ENCODE results near the gene FKBP4. TPM values are rescaled to one million over a fixed set of nuclear protein-coding genes. Genes with fewer than 3 reads are reported as not detected.

The FKBP4 gene
- total and polyA plus RNA-seq, 4 donors = 21.3 to 38.7 (median 31.6) TPM

- H3K9me3 ChIP-seq (ENCODE audit: control insufficient read depth in 4 of 4, low read length in 3 of 4) = no peaks in the 10 kb centered on the region
- TF ChIP-seq, protein P1, sequence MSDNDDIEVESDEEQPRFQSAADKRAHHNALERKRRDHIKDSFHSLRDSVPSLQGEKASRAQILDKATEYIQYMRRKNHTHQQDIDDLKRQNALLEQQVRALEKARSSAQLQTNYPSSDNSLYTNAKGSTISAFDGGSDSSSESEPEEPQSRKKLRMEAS (IDR thresholded peaks at IDR 0.05) = no peak
- TF ChIP-seq EGR1 (IDR thresholded peaks at IDR 0.05; ENCODE audit: low read depth in 2 of 2) (no peak), HNF4G (IDR thresholded peaks at IDR 0.05) (no peak), HNF4A (conservative IDR thresholded peaks at IDR 0.05) (no peak), FOXA1 (IDR thresholded peaks at IDR 0.05) (no peak), YY1 (IDR thresholded peaks at IDR 0.05) (no peak), TAF1 (conservative IDR thresholded peaks at IDR 0.05) (no peak), NR2F2 (IDR thresholded peaks at IDR 0.05) (no peak), GABPA (IDR thresholded peaks at IDR 0.05 in 1 of 2, conservative IDR thresholded peaks at IDR 0.05 in 1 of 2) (no peak), RXRA (IDR thresholded peaks at IDR 0.05) (no peak), JUND (IDR thresholded peaks at IDR 0.05) (no peak), SP1 (IDR thresholded peaks at IDR 0.05) (no peak)
- TF ChIP-seq, protein P2, sequence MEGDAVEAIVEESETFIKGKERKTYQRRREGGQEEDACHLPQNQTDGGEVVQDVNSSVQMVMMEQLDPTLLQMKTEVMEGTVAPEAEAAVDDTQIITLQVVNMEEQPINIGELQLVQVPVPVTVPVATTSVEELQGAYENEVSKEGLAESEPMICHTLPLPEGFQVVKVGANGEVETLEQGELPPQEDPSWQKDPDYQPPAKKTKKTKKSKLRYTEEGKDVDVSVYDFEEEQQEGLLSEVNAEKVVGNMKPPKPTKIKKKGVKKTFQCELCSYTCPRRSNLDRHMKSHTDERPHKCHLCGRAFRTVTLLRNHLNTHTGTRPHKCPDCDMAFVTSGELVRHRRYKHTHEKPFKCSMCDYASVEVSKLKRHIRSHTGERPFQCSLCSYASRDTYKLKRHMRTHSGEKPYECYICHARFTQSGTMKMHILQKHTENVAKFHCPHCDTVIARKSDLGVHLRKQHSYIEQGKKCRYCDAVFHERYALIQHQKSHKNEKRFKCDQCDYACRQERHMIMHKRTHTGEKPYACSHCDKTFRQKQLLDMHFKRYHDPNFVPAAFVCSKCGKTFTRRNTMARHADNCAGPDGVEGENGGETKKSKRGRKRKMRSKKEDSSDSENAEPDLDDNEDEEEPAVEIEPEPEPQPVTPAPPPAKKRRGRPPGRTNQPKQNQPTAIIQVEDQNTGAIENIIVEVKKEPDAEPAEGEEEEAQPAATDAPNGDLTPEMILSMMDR (IDR thresholded peaks at IDR 0.05; ENCODE audit: low read depth, low read length, missing input control) = no peak
- TF ChIP-seq, protein P3, sequence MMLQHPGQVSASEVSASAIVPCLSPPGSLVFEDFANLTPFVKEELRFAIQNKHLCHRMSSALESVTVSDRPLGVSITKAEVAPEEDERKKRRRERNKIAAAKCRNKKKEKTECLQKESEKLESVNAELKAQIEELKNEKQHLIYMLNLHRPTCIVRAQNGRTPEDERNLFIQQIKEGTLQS (IDR thresholded peaks at IDR 0.05) = no peak
- TF ChIP-seq, protein P4, sequence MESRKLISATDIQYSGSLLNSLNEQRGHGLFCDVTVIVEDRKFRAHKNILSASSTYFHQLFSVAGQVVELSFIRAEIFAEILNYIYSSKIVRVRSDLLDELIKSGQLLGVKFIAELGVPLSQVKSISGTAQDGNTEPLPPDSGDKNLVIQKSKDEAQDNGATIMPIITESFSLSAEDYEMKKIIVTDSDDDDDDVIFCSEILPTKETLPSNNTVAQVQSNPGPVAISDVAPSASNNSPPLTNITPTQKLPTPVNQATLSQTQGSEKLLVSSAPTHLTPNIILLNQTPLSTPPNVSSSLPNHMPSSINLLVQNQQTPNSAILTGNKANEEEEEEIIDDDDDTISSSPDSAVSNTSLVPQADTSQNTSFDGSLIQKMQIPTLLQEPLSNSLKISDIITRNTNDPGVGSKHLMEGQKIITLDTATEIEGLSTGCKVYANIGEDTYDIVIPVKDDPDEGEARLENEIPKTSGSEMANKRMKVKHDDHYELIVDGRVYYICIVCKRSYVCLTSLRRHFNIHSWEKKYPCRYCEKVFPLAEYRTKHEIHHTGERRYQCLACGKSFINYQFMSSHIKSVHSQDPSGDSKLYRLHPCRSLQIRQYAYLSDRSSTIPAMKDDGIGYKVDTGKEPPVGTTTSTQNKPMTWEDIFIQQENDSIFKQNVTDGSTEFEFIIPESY (IDR thresholded peaks at IDR 0.05) = no peak
- no peak for DNase-seq (ENCODE audit: low spot score)
- WGBS = 87% methylated on average over 3 of the region's 3 CpGs
- no peak overlapping the region for H3K4me3 ChIP-seq (ENCODE audit: low read depth in 1 of 3, low read length in 3 of 3)
- H3K9ac ChIP-seq (ENCODE audit: low read depth in 1 of 2, low read length in 2 of 2) = no peak overlapping the region
- H3K36me3 ChIP-seq (ENCODE audit: control insufficient read depth in 4 of 4, insufficient read depth in 3 of 4, low read depth in 1 of 4, low read length in 3 of 4) = peaks cover 18 to 70% (median 54%) of the 10 kb centered on the region in 4 donors
- no peak overlapping the region for H3K27ac ChIP-seq (ENCODE audit: low read depth in 1 of 2, low read length in 2 of 2)
- peaks cover 2 to 34% (median 30%) of the 10 kb centered on the region in 4 donors for H3K4me1 ChIP-seq (ENCODE audit: control insufficient read depth in 4 of 4, insufficient read depth in 4 of 4, low read length in 3 of 4)
- H3K27me3 ChIP-seq (ENCODE audit: control insufficient read depth in 4 of 4, insufficient read depth in 4 of 4, low read length in 3 of 4) = no peaks in the 10 kb centered on the region
These were observed 5.3 kb downstream of the FKBP4 start for GRCh38 chr12:2800046-2800570.

DNA sequence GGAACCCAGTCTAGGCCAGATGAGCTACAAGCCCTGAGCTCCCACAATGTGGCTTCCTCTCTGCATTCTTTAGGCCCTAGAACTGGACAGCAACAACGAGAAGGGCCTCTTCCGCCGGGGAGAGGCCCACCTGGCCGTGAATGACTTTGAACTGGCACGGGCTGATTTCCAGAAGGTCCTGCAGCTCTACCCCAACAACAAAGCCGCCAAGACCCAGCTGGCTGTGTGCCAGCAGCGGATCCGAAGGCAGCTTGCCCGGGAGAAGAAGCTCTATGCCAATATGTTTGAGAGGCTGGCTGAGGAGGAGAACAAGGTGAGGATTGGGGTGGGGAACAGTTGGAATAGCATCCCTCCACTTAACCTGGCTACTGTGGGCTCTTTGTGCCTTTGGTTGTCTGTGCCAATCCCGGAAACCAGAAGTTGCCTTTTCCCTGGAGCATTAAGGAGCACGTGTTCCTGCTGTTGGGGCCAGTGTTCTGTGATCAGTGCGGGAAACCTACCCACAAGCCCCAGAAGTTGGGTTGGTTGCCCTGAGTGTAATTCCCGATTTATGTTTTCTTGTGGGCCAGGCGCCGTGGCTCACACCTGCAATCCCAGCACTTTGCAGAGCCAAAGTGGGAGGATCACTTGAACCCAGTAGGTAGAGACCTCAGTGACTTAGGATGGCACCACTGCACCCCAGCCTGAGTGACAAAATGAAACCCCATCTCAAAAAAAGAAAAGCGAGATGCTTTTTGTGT, 6.4 kb downstream of the FKBP4 start:
- H3K27ac ChIP-seq (ENCODE audit: low read depth in 1 of 2, low read length in 2 of 2) = no peak overlapping the region
- WGBS = 75% methylated on average over 16 of the region's 16 CpGs
- peaks cover 2 to 30% (median 27%) of the 10 kb centered on the region in 4 donors for H3K4me1 ChIP-seq (ENCODE audit: control insufficient read depth in 4 of 4, insufficient read depth in 4 of 4, low read length in 3 of 4)
- no peaks in the 10 kb centered on the region for H3K27me3 ChIP-seq (ENCODE audit: control insufficient read depth in 4 of 4, insufficient read depth in 4 of 4, low read length in 3 of 4)
- no peak overlapping the region for H3K9ac ChIP-seq (ENCODE audit: low read depth in 1 of 2, low read length in 2 of 2)
- H3K4me3 ChIP-seq (ENCODE audit: low read depth in 1 of 3, low read length in 3 of 3) = no peak overlapping the region
- DNase-seq (ENCODE audit: low spot score) = no peak
- peaks cover 18 to 70% (median 56%) of the 10 kb centered on the region in 4 donors for H3K36me3 ChIP-seq (ENCODE audit: control insufficient read depth in 4 of 4, insufficient read depth in 3 of 4, low read depth in 1 of 4, low read length in 3 of 4)
- no peaks in the 10 kb centered on the region for H3K9me3 ChIP-seq (ENCODE audit: control insufficient read depth in 4 of 4, low read length in 3 of 4)
- TF ChIP-seq, protein P3 (IDR thresholded peaks at IDR 0.05) = no peak
- TF ChIP-seq HNF4G (IDR thresholded peaks at IDR 0.05) (no peak), GABPA (IDR thresholded peaks at IDR 0.05 in 1 of 2, conservative IDR thresholded peaks at IDR 0.05 in 1 of 2) (no peak), FOXA2 (IDR thresholded peaks at IDR 0.05) (no peak), TAF1 (conservative IDR thresholded peaks at IDR 0.05) (no peak), EGR1 (IDR thresholded peaks at IDR 0.05; ENCODE audit: low read depth in 2 of 2) (no peak), HNF4A (conservative IDR thresholded peaks at IDR 0.05) (no peak), NR2F2 (IDR thresholded peaks at IDR 0.05) (no peak)
- TF ChIP-seq, protein P2 (IDR thresholded peaks at IDR 0.05; ENCODE audit: low read depth, low read length, missing input control) = no peak
- TF ChIP-seq, protein P5, sequence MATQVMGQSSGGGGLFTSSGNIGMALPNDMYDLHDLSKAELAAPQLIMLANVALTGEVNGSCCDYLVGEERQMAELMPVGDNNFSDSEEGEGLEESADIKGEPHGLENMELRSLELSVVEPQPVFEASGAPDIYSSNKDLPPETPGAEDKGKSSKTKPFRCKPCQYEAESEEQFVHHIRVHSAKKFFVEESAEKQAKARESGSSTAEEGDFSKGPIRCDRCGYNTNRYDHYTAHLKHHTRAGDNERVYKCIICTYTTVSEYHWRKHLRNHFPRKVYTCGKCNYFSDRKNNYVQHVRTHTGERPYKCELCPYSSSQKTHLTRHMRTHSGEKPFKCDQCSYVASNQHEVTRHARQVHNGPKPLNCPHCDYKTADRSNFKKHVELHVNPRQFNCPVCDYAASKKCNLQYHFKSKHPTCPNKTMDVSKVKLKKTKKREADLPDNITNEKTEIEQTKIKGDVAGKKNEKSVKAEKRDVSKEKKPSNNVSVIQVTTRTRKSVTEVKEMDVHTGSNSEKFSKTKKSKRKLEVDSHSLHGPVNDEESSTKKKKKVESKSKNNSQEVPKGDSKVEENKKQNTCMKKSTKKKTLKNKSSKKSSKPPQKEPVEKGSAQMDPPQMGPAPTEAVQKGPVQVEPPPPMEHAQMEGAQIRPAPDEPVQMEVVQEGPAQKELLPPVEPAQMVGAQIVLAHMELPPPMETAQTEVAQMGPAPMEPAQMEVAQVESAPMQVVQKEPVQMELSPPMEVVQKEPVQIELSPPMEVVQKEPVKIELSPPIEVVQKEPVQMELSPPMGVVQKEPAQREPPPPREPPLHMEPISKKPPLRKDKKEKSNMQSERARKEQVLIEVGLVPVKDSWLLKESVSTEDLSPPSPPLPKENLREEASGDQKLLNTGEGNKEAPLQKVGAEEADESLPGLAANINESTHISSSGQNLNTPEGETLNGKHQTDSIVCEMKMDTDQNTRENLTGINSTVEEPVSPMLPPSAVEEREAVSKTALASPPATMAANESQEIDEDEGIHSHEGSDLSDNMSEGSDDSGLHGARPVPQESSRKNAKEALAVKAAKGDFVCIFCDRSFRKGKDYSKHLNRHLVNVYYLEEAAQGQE (IDR thresholded peaks at IDR 0.05) = no peak
- TF ChIP-seq, protein P4 (IDR thresholded peaks at IDR 0.05) = no peak
